ENCODE measurements around the gene ZNF497. TPM values are rescaled to one million over a fixed set of nuclear protein-coding genes. Genes with fewer than 3 reads are reported as not detected.
"Not testable (repeated sequence)": the region's sequence is repeated elsewhere in the genome, so short reads cannot be mapped to it uniquely, and the experiment has no call there.

Gene ZNF497
- polyA plus RNA-seq (2013, experiment 1 of 2; ENCODE audit: insufficient read length), result 1.3 TPM
- 1.4 TPM for polyA plus RNA-seq (2013, experiment 2 of 2; ENCODE audit: insufficient read length)

DNA sequence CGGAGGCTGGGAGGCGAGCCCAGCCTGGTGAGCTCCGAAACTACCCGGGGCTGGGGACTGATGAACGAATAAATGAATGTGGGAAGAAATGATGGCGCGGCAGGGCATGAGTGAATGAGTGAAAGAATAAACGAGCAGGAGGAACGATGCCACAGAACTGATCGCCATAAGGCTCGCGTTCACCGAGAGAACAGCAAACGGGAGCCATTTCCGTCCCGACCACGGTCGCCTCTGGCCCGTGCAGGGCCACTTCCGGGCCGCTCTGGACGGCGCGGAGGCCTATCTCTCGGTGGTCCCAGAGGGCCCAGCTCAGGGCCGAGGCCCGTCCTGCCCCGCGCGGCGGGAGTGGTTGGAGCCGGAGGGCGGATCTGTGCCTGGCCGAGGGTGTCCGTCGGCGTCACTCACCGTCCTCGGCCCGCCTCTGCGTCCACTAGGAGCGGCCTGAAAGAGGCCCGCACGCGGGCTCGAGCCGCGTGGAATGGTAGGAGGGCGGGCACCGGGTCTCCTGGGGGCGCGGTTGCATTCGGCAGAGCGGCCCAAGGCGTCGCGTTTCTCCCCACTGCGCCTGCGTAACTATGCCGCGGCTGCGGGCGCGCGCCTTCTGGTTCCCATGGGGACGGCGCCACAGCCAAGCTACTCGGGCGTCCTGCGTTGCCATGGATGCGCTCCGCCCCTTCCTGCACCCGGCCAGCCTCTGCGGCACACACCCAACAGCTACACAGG, at the start of gene ZNF497:
Gene ZNF497, minus strand, starts transcription at position 480 of the 723 bp plus-strand sequence. CDS start 5,116 bp downstream, outside the sequence.
- peak; percentile 97 for DNase-seq

DNA sequence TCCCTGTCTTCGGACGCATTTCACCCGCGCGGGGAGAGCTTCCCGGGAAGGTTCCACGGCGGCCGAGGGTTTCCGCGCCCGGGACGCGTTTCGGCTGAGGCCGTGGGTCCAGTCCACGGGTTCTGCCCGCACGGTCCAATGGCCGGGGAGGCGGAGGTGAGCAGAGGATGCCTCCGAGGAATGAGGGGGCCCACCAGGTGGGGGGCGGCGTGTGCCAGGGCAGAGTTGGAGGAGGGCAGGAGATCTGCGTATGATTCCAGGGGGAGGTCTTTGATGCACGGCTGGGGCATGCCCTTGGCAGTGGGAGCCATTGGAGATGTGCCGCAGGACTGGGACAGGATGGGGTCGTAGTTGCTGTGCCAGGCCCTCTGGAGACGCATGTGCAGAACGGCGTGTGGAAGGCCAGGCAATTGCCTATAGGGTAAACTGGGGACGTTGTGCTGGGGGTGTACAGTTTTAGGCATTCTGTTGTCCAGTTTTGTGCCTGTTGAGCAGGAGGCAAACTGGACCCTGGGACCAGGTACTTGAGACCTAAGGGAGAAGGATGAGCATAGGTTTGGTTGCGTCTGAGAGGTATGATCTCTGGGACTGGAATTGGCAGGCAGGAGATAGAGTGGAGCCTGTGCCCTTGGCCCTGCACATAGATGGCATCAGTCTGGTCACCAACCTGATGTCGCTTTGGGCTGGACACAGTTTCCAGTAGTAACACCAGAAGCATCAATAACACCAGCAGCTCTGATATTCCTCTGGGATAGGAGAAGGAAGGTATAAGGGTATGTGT, 46.6 kb upstream of the ZNF497 start:
- DNase-seq, result peak; percentile 42

DNA sequence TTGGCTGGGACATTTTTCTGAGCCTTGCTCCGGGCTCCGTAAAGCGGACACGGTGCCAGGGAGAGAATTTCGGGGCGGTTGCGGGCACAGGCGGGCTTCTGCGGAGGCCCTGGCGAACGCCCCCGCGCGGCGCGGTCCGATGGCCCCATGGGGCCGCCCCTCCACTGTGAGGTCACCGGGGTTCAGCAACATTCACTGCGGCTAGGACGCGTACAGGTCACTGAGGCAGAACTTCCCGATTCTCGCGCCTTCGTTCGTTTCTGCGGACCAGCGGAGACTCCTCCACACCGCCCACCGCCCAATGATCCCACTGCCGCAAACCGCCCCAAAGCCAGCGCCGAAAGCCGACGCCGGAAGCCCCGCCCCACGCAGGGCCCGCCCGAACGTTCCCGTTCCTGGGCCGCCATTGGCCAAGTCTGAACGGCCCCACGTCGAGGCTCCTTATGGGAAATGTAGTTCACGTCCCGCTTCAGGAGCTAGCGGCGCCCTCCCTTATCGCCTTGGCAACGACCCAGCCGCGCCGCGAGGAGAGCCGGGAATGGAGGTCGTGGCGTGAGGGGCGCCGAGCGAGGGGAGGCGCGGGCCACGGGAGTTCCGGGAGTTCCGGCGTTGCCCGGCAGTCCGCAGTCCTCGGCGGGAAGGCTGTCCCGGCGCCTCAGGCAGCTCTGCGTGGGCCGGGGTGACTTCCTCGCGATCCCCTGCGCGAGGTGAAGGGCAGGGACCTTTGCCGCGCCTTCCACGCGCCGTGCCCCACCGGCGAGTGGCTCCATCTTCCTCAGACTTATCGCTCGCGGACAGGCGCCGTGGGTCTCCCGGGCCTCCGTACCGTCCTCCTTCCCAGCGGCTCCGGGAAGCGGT, 45.8 kb upstream of the ZNF497 start, which contains the start of gene ZNF584:
Gene ZNF584, plus strand, starts transcription at position 498 of the 858 bp plus-strand sequence. CDS start 499 bp downstream, outside the sequence.
- DNase-seq, result peak; percentile 96

DNA sequence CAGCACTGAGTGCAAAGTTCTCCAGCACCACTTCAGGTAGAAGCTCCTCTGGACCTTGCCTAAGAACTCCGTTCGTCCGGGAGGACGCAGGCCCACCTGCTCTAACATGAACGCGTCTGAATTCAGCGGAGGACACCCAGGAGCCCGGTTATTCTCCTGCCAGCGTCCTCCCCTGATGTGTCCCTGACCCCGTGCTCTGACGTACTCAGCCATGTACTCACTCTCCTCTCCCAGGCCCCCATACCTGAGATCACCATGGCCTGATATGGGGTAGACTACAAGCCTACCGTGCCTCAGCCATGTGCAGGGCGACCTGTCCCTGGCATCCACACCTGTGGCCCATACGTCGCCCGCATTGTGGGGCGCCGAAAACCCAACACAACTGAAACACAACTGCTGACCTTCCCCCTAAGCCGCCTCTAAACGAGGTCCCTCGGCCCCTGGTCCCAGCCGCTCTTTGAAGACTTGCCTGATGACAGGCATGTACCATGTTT, 45.2 kb upstream of the ZNF497 start:
- no peak for DNase-seq

DNA sequence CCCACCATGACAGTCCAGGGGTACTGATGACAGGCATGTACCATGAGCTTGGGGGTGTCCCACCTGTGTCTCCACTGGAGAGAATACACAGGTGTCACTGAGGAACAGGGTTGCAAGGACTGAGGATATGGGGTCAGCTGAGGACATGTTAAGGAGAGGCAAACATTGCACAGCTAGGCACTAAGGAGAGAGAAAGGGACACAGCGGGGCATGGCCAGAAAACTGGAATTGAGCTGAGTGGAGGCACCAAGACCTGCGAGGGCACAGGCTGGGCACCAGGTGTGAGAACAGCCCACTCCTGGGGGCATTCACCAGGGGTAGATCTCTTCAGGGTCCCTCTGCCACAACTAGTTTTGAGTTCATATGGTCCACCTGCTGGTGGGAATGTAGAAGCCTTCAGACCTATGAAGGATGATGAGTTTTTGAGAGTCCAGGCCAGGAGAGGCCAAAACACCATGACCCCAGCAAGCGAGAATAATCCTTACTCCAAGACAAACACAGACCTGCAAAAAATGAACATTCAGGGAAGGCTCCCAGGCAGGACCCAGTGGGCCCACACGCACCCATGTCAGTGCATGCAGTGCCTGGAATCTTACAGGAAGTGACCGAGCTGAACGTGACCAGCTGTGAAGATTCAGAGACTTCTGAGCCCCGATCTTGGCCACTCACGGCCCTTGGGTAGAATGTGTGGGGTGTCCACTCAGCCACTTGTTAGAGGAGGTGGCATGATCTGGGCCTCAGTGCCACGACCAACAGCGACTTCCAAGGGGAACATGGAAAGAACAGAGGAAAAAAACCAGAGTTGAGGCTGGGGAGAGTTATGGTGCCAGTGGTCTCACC, 44.5 kb upstream of the ZNF497 start:
- no peak for DNase-seq

DNA sequence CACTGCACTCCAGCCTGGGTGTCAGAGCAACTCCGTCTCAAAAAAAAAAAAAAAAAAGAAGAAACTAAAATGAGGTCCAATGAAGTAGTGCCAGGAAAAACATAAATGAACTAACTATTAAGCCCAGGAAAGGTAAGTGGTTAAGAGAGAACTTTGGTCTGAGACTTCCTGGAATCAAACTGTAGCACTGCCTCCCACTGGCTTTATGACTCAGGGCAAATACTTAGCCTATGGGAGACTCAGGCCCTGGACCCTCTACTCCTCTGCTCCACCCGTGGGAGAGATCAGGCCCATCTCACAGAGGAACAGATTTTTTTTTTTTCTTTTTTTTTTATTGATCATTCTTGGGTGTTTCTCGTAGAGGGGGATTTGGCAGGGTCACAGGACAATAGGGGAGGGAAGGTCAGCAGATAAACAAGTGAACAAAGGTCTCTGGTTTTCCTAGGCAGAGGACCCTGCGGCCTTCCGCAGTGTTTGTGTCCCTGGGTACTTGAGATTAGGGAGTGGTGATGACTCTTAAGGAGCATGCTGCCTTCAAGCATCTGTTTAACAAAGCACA, 41.4 kb upstream of the ZNF497 start:
- DNase-seq, result not testable (repeated sequence)

DNA sequence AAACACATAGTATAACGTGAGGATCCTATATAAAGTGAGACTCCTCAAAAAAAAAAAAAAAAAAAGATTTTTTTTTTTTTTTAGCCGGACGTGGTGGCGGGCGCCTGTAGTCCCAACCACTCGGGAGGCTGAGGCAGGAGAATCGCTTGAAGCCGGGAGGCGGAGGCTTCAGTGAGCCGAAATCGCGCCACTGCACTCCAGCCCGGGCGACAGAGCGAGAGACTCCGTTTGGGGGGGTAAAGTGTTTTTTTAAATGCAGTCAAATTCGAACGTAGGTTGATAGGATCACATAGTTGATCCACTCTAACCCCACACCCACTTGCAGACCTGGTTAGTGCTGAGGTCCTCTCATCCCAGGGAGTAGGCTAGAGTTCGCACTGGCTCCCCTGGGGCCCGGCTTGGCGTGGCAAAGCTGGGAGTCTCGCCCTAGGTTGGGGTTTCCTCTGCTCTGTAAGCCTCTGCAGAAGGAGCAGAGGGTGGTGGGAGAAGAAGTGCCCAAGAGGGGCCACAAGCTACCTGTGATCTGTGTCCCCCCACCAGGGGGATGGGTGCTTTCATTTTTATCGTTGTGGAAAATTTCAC, 39.4 kb upstream of the ZNF497 start:
- DNase-seq, result no peak

DNA sequence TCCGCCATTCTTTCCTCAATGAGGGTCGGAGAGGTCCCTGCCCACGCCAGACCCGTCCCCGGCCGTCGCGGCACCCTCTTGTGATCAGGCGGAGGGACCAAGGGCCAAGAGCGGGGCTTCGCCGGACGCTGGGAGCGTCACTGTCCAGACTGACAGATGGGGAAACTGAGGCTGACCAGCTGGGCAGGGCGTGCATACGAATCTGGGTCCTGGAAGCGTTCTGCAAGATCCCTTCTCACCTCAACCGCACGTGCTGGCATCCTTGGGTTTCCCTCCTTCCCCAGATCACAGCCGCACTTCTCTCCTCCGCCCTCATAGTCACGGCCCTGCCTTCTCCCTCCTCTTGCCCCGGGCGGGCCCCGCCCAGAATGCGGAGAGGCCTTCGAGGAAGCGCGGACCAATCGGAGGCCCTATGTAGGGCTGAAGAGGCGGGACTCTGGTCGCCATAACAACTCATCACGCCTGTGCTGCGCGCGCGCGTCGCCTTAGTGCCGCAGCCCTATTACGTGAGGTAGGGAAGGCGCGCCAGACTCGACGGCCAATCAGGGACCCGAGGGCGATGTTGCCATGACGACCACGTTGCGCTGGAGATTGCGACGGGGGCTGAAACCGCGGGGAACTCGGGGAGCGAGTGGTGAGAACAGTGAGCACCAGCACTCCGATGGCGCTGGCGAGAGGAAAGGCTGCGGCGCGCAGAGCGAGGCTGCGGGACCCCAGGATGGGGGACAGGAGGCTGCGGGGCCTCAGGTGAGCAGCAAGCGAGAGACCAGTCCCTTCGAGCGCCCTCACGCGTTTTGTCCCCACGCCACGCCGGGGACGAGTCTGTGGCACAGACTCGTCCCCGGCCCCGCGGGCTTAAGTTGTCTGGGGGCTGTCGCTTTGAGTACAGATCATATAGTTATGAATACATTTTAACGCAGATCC, 38.6 kb upstream of the ZNF497 start:
- peak; percentile 100 for DNase-seq

DNA sequence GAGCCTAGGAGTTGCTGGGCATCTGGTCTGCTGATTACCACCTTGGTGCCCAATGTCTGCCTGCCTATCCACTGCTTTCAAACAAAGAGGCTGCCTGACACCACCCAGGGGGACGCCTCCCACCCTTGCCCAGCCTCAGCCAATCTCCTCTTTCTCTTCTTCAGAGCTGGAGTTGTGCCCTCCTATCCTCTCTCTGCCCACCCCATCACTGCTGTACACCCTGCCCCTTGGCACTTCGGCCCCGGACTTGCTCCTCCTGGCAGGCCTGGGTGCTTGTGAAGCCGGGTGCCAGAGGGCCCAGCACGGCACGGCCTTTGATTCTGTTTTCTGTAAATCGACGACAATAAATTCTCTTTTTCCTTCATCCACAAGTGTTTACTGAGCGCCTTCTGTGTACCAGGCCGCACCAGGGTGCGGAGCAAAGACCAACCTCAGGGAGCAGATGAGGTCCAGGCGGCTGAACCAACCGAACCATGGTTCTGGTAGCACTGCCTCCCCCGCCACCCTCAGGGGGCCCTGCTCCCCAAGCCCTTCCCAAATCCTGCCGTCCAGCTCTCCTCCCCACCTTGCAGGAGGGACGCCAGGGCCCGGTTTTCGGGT, 37.9 kb upstream of the ZNF497 start:
- no peak for DNase-seq

DNA sequence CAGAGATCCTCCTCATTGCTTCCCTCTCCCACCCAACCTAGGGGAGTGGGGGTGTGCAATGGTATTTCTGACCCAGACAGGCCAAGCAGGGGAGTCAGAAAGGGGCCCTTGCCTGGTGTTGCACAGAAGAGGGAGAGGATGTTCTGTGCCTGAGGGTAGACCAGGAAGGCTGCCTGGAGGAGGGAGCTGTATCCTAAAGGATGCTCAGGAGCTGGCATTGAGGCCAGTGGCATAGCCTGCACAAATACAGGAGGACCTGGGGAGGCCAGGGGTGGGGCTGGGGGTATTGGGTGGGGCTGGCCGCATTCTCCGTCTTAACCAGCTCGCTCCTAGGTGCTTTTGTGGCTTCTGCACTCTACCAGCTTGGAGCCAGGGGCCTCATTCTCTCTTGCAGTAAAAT, 37.4 kb upstream of the ZNF497 start:
- no peak for DNase-seq

DNA sequence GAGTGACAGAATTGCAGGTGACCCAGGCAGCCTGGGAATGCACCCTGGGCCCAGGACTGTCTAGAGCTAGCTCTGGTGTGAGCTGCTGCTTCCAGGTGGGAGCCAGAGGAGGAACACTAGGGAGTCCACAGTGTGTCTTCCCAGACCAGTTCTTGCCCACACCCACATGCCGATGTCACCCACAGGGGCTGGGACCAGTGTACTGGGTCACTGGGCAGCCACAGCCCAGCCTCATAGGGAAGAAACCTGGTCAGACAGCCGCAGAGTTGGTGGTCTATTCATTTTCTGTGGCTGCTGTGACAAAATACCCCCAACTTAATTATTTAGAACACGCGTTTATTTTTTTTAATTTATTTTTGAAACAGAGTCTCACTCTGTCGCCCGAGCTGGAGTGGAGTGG, 36.0 kb upstream of the ZNF497 start:
- DNase-seq, result no peak

DNA sequence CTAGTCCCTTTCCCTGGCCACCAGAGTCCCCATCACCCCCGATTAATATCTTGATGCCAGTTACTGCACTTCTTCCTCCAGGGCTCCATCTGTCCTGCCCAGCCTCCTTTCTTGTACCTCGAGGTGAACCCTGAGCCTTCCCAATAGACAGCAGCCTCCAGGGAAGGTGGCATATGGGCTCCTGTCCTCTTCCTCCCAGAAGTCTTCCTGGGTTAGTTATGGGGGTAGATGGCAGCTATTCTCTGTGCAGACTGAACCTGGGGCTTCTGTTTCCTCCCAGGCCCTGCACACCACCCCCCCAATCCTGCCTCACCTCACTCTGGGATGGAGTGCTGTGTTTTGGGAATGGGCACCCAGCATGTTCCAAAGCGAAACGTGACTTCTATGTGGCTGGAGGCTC, 35.5 kb upstream of the ZNF497 start:
- no peak for DNase-seq

DNA sequence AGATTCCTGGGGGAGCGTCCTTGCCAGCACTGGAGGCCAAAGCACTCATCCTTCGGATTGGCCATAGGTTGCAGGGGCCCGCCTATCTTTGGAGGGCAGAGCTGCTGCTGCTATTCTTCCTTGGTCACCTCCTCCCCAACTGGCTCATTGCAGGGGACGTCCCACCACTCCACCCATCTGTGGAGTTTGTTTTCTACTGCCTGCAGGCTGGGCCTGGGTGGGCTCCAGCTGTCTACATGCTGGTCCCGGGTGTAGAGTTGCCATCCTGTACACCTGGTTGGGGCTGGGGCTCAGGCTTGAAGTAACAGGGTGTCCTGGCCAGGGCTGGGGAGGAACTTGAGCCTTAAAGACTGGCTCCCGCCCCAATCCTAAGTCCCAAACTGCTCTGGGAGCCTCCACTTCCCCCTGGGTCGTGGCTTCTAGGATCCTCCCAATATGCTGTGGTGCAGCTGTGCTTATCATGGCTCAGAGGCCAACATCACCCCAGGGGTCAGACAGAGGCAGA, 35.0 kb upstream of the ZNF497 start:
- DNase-seq, result no peak

DNA sequence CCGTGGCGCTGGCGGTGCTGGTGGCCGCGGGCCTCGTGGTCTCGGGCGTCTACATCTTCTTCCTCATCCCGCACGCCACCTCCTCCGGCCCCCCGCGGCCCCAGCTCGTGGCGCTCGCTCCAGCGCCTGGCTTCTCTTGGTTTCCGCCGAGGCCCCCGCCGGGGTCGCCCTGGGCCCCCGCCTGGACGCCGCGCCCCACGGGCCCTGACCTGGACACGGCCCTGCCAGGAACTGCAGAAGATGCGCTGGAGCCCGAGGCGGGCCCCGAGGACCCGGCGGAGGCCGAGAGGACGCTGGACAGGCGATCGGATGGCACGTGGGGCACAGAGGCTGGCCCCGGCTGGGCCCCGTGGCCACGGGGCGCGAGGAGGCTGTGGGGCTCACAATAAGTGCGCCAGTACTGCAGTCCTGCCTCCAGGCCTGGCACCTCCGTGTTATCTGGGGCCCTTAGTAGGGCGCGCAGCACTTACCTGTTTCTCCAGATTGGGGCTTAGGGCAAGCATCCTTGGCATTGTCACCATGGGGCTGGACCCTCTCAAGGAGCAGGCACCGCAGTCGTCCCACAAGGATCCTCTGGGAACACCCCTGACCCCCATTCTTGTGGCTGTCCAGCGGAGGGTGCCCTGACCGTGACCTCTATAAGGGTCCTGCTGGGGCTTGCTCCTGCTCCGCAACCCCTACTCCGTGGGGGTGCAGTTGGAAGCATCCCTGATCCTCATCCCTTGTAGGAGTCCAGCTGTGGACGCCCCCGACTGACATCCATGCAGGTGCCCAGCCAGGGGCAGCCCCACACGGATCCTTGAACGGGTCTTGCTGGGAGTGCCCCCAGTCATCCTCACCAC, 34.4 kb upstream of the ZNF497 start:
- DNase-seq, result no peak

DNA sequence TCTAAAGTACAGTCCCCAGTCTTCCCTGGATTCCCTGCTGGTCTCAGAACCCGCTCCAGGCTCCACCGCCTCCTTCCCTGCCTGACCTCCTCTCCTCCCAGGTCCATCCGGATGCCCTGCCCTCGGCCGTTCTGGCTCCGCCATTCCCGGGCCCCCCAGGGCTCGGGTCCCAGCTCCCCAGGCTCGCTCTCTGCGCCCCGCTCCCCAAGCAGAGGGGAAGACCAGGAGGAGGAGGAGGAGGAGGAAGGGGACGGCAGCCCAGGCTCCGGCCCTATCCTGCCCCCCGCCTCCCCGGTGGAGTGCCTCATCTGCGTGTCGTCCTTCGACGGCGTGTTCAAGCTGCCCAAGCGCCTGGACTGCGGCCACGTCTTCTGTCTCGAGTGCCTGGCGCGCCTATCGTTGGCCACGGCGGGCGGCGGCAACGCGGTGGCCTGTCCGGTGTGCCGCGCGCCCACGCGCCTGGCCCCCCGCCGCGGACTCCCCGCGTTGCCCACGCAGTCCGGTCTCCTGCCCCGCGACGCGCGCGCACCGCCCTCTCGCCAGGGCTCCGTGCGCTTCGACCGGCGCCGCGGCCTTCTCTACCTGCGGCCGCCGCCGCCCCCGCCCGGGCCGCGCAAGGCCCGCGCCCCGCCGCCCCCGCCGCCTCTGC, 33.6 kb upstream of the ZNF497 start:
- no peak for DNase-seq

DNA sequence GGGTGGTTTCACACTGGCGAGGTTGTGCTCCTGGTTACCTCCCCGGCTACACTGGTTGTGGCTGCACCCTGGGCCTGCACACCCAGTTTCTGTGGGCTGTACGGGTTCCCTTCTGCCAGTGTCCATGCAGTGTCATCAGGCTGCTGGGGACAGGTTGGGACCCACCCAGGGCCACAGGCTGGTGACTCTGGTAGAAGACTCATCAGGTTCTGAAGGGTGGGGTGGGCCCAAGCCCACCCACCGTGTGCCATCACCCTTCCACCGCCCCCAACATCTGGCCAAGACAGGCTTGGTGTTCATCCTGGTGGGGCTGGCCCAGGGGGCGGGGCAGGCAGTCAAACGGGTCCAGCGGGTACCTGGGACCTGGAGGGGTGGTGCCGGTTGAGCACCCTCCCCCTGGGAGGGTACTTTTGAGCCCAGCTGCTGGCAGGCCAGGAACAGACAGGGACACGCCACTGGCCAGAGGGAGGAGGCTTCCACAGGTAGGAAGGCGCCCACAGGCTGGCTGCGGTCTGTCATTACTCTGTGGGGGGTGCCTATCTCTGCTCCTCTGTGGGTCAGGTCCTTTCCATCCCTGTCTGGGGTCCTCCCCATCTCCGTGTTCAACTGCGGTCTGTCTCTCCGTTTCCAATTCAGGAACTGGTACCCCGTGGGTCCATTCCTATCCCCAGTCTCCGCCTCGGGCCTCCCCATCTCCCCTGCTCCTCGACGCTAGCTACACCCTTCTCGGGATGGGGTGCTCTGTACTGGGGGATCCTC, 32.8 kb upstream of the ZNF497 start, which contains the start of gene RNF225:
Gene RNF225, plus strand, starts transcription at position 437 of the 759 bp plus-strand sequence. CDS start 434 bp downstream, outside the sequence.
- DNase-seq, result no peak

DNA sequence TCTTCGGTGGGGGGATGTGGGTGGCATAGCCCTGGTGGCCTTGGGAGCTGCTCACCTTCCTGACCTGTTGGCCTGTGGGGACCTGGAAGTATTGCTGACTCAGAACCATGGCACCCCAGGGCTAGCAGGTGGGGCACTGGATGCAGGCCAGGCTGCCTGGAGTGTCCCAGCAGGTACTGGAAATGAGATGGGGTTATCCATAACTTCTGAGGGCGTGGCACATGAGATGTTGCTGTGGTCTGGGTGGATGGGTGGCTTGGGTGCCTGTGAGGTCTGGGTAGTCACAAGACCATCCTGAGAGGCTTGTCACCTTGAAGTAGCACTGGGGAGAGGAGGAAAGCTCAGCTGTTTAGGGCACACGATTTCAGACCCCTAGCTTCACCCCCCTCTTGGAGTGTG, 32.3 kb upstream of the ZNF497 start:
- no peak for DNase-seq
